Measurements from ENCODE around the gene CCL7. TPM values are rescaled to one million over a fixed set of nuclear protein-coding genes. Genes with fewer than 3 reads are reported as not detected.

The CCL7 gene
- total and polyA plus RNA-seq, 9 of the 15 experiments (the other 6 are each of a cell fraction or from before 2014, with no cell fraction given): not detected

- TF ChIP-seq ZBTB26 (CRISPR knock-in tag; IDR thresholded peaks at IDR 0.05): no peak
- no peak for TF ChIP-seq NR2F6 (CRISPR knock-in tag; IDR thresholded peaks at IDR 0.05)
- TF ChIP-seq ZNF282 (CRISPR knock-in tag; IDR thresholded peaks at IDR 0.05): no peak
- no peak for TF ChIP-seq BCLAF1 (IDR thresholded peaks at IDR 0.05; ENCODE audit: borderline replicate concordance in 1 of 2, control insufficient read depth in 1 of 2, low read depth in 2 of 2, low read length in 1 of 2)
- no peak for TF ChIP-seq SMARCA4 (IDR thresholded peaks at IDR 0.05)
- TF ChIP-seq RFX1 (IDR thresholded peaks at IDR 0.05): no peak
- no peak for TF ChIP-seq STAG1 (CRISPR knock-in tag; IDR thresholded peaks at IDR 0.05; ENCODE audit: borderline replicate concordance)
- TF ChIP-seq ZSCAN29 (IDR thresholded peaks at IDR 0.05): no peak
- no peak for TF ChIP-seq USF1 (CRISPR knock-in tag; IDR thresholded peaks at IDR 0.05)
Observed at GRCh38 chr17:34234616-34235015, 35.4 kb upstream of the CCL7 start (continued).
